HG02642 (cell line): Measurements from ENCODE around the gene ATP7B.
"Not testable (repeated sequence)": the region's sequence is repeated elsewhere in the genome, so short reads cannot be mapped to it uniquely, and the experiment has no call there.

Experiments used
- ATAC-seq: cut with Tn5 transposase; IDR thresholded peaks from one replicate; pipeline ENCODE4 v1.9.1; 2021; ENCODE audit warnings: mild to moderate bottlenecking; ENCODE audit not compliant: unreplicated experiment, poor library complexity

ATP7B gene

DNA sequence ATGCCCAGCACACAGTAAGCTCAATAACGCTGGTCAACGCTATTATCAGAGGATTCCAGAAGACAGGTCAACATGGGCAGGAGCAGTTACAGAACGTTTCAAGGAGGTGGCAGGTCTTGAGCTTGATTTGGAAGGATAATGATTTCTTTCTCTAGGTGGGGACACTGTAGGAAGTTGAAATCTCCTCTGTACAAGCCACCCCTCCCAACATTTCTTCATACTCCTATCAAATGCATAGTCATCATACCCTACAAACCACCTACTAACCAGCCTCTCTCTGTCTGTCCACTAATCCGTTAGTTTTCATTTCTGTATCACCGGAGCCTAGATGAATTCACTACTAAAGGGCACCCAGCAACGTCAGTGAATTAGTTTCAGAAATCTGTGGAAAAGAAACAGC, 1.3 kb downstream of the ATP7B start:
- no peak for ATAC-seq

DNA sequence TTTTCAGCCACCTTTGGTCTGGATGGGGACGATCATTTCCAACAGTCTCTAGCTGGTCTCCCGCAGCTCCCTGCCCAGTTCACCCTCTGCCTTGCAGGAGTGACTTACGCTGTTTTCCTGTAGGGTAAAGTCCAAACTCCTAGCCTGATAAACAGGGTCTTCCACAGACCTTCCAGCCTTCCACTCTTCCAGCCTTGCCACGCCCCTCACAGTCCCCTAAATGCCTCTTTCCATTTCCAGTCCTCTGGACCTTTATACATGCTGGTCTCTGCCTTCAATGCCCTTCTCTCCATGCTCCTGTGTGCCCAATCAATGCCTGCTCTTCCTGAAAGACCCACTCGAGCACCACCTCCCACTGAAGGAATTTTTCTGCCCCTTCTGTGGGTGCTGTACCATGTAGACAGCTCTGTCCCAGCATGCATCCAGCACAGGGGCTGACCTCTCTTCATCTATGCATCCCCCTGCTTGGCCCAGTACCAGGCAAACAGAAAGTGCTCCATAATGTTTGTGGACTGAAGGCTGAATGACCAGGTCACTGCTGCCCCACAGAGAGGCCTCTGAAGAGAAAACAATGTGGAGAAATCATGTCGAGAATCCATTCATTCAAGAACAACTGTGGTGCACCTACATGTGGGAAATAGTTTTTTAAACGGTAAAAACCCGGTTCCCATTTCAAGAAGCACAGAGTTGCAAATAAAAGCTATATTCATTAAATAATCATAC, 4.6 kb downstream of the ATP7B start:
- no peak for ATAC-seq

DNA sequence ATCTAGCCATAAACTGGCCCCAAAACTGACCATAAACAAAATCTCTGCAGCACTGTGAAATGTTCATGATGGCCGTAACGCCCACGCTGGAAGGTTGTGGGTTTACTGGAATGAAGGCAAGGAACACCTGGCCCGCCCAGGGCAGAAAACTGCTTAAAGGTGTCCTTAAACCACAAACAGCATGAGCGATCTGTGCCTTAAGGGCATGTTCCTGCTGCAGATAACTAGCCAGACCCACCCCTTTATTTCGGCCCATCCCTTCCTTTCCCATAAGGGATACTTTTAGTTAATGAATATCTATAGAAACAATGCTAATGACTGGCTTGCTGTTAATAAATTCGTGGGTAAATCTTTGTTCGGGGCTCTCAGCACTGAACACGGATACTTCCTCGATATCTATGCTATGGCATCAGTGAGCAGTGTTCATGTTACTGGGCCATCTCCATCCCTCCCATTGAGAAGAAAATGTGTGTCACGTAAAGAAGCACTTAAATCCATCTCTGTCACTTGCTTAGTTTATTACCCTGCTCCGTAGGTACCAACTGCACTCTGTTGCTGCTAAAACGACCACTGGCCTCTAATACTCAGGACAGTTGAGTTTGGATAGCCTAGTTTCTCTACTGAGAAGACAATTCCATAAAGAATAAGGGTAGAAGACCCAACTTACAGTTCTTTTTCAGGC, 5.3 kb downstream of the ATP7B start:
- no peak for ATAC-seq

DNA sequence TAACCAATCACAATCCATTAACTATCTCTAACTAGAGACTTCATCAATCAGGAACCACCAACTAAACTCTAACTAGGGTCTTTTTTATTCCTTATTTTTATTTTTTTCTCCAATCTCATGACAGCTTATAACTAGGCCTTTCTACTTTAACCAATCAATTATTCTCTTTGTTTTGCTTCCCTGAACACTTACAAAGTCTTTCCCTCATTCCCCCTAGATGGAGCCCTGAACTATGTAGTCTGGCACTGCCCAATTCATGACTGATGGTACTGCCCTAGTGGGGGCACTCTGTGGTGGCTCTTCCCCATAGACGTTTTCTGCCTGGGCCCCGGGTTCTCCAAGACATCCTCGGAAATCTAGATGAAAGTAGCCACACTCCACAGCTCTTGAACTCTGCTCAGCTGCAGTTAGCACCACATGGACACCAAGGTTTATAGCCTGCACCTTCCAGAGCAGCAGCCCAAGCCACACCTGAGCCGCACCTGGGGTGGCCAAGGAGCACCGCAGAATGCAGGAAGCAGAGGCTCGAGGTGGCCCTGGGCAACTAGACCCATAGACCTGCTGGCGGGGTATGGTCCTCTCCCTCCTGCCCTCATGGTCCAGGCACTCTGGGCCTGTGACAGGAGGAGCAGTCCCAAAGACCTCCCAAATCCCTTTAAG, 6.6 kb downstream of the ATP7B start:
- no peak for ATAC-seq

DNA sequence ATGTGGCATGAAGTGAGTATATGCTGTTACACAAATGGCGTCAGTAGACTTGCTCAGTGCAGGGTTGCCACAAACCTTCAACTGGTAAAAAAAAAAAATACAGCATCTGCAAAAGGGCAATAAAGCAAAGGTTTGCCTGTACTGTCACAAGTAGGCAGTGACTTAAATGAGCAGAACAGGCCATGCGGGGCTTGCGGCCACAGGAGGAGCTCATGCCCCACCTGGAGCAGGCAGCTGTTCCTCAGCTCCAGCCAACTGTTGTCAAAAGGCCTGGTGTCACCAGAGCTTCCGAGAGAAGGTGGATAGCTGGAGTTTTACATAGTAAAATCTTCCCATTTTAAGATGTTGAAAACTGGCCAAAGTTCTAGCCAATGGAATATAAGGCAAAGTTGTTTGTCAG, 7.7 kb downstream of the ATP7B start:
- no peak for ATAC-seq

DNA sequence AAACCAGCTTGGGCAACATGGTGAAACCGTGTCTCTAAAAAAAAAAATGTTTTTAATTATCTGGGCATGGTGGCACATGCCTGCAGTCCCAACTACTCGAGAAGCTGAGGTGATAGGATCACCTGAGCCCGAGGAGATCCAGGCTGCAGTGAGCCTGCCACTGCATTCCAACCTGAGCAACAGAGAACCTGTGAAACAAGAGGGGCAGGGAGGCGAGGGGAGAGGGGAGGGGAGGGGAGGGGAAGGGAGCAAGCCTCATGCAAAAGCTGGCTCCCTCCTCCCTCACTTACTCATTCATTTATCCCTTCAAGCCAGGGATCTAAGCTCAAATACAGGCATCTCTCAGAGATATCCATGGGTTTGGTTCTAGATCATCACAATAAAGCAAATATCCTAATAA, 8.9 kb downstream of the ATP7B start:
- no peak for ATAC-seq

DNA sequence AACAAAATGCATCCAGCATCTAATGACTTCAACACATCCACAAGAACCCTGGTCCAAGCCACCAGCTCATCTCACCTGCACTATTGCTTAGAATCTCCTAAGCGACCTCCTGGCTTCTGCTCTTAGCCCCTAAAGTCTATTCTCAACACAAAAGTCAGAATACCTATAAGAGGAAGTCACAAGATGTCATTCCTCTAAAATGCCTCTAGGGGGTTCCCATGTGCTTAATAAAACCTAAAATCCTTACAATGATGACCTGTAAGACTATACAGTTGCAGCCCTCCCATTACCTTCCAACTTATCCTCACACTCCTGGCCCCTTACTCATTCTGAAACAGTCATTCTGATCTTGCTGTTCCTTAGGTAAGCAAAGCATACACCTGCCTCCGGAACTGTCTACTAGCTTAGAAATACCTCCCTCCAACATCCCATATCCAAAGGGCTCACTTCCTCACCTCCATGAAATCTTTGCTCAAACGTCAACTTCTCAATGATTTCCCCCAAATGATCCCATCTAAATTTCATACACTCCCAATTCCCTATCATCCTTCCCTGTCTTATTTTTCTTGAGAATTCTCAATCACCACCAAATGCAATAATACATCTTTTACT, 10.0 kb downstream of the ATP7B start:
- ATAC-seq, result peak; percentile 75

DNA sequence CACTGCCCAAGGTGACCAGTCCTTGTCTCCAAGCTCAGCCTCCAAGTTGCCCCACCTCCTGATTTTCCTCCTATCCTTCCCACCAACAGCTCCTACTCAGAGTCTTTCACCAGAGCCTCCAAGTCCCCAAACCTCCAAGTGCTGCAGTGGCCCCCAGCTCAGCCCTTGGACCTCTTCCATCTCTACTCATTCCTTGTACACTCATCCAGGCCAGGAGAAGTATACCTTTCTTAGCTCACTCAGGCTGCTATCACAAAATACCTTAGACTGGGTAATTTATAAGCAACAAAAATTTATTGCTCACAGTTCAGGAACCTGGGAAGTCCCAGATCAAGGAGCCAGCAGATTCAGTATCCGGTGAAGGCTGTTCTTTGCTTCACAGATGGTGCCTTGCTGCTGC, 11.3 kb downstream of the ATP7B start:
- no peak for ATAC-seq

DNA sequence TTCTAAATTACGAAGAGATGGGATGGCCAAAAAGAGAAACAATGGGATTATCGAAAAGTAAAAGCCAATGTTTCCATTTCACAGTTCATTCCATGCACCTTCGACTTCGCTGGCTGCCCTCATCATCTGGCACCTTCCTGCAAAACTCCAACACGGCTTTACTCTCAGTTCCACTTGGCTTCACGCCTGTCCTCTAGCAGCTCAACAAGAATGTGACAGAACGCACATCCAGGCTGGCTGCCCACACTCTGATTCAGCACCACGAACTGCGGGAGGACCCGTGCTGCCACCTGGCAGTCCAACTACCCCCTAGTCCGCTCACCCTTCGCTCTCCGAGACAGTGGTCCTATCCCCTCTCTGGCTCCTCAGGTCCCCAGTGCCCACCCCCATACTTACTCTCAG, 11.7 kb downstream of the ATP7B start:
- no peak for ATAC-seq

DNA sequence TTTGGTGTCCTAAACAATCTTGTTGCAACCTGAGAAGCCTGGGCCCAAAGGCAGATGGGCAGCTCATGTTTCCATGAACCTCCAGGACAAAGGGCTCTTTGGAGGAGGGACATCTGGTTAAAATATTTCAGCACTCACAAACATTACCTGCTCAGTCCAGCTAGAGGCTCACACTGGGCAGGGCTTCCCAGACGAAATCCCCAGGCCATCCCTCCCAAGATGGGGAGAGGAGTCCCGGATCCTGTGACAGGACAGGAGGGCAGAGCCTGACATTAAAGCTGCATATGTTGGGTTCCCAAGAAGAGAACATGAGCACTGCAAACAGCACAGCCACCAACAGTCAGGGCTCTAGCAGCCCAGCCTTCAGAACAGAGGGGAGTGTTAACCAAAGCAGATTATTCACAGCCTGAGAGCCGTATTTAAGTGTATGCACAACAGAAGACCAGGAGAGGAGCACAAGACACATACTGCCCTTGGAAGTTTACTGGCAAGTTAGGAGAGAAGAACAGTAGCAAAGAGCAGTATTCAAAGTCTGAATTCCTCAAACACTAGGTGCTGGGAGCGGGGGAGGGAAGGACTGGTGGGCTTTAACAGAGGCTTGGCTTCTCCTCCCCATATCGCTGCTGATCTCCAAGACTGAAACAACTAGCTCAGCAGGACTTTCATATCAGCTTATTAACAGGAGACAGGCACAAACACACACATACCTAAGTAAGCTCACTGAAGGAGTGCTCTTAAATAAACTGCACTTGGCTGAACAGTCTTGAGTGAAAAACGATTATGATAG, 12.3 kb downstream of the ATP7B start:
- no peak for ATAC-seq

DNA sequence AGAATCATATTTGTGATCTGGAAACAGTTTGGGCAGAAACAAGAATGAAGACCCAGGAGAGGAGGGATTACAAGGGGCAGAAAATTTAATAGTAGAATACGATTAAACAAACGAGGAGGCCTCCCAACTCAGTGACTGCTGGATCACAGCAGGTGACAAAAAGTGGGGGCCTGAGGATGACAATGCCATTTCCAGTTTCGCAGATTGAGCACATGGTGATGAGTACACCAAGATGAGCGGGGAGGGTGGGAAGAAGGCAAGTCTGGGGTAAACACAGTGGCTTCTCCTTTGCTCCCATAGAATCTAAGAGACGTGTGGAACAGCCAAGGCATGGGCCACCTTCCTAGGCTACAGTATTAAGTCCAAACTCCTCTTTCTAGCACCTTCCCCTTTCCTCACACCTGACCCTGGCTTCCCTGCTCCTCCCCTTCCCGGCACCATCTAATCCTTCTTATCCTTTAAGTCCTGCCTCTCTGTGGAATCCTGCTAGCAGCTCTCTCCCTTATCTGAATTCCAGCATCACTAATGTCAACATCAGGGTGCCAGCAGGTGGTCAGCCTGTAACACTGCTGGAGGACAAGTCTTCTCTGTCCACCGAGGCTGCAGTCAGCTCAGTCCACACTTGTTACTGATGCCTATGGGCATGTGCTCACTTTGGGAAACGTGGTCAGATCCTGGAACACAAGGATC, 13.5 kb downstream of the ATP7B start:
- ATAC-seq, result no peak

DNA sequence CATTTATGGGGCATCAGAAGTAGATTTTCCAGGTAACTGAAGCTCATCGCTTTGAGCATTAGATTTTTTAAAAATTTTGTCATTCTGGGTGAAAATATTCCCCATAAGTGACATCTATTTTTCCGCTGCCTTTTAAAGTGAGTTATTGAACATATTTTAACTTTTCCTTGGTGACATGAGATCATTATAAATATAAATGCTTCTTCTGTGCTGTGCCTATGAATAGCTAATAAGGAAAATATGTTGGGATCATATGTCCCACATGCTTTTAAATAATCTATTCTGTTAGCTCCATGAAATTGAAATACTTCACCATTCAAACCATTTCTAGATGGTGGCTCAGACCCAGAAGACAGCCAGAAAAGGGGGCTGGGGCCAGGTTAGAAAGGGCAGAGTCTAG, 14.1 kb downstream of the ATP7B start:
- ATAC-seq, result no peak

DNA sequence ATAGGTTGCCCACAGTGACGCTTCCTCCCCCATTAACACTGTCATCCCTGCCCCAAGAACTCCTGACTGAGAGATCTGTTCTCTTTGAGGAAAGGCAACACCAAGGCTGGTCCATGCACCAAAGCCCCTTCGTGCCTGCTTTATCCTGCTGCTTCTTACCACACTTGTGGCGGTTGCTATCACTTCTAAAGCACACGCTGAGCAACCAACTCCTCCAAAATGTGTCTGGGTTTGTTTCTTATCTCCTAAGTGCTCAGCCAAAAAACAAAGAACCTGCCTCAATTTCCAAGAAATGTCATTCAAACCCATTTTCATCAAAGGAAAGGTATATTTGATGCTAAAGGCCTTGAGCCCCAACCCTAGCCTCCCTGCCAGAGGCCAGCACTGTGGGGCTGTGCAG, 14.6 kb downstream of the ATP7B start:
- no peak for ATAC-seq

DNA sequence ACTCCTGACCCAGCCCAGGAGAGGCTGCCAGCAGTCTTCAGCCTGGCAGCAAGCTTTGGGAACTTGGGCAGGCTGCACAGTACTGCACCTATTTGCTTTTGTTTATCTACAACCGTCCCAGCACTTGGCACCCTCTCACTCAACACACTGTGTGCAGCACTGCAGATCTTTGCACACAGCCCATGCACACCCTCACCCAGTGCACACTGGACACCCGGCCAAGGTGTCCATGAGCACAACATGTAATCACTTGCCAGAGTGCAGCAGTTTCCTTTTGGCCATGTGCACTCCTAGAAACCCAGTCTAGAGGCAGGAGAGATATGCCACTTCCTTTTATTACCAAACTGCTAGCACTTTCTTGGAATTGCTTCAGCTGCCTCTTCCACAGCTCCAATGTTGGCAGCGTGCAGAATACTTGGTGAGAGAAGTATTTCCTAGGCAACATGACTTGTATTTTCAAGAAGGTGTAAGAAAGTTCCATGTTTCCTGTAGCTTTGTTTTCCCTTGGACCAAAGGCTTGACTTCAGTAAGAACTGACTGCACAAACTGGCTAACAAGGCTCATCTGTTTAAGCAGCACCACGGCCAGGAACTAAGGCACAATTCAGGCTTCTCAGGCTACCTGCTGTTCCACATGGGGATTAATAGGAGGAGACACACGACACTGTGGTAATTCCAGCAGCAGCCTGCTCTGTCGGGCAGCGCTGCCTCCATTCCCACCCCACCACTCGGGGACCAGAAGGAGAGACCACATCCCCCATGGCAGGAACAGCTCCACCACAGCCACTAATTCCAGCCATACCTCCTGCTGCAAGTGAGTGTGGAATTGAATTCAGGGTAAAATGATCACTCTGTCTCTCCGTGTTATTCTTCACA, 15.3 kb downstream of the ATP7B start:
- no peak for ATAC-seq

DNA sequence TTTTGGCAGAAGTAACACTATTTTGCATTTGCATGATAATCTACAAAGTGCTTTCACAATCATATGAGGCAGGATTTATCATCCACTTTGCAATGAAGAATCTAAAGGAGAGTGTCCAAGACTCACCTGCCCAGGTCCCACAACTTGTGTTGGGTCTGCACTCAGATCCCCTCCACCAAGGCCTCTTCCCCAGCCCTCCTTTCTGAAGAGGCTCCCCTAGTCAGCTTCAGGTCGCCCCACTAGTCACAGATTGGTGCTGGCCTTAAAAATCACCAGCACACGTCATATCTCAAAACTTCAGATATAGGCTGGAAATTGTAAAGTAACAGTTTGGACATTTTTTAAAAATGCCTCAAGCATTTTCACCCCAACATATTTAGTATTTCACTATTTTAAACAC, 17.5 kb downstream of the ATP7B start:
- ATAC-seq, result no peak

DNA sequence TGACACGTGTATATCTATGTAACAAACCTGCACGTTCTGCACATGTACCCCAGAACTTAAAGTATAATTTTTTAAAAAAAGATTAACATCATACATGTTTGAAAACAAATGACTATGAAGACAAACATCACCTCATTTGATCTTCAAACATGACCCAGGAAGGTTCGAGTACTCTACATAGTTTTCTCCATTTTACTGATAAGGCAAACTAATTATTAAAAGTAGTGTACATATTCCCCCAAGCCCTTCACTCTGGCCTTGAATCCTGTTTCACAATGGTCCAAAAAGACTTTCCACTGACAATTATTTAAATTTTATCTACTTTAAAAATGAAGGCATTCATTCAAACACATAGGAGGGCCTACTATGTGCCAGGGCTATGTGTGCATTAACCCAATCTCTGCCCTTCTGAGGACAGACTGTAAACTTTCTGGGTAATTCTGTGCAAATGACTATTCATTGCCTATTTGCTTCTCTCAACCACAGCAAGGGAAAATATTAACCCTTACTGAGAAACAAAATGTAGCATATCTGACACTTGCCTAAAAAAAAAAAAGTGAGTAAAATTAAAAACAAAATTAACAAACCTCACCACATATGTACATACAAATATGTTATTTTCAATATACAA, 22.1 kb downstream of the ATP7B start:
- no peak for ATAC-seq

DNA sequence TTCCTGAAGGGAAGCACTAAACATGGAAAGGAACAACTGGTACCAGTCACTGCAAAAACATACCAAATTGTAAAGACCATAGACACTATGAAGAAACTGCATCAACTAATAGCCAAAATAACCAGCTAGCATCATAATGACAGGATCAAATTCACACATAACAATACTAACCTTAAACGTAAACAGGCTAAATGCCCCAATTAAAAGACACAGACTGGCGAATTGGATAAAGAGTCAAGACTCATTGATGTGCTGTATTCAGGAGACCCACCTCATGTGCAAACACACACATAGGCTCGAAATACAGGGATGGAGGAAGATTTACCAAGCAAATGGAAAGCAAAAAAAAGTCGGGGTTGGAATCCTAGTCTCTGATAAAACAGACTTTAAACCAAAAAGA, 26.3 kb downstream of the ATP7B start:
- not testable (repeated sequence) for ATAC-seq

DNA sequence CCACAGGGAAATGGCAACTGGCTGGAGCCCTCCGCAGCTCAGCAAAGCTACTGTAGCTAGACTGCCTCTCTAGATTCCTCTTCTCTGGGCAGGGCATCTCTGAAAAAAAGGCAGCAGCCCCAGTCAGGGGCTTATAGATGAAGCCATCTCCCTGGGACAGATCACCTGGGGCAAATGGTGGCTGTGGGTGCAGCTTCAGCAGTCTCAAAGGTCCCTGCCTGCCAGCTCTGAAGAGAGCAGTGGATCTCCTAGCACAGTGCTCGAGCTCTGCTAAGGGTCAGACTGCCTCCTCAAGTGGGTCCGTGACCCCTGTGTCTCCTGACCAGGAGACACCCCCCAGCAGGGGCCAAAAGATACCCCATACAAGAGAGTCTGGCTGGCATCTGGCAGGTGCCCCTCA, 28.0 kb downstream of the ATP7B start:
- not testable (repeated sequence) for ATAC-seq

DNA sequence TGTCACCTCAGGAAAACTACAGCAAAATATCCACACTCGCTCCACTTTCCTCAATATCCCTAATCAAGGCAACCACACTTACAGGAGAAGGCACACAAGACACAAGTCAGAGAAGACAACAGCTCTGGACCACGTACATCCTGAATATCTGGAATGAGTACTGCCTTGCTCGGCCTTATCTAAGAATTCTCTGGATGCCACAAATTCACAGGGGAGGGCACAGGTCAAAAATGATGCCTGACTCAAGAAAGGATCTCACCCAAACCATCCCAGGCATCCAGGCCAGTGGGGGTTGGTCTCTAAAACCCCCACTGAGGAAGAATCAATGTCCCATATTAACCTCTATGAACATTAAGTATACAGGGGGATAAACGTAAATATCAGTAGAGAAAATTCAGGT, 29.9 kb downstream of the ATP7B start:
- ATAC-seq, result no peak
